CD8-positive, alpha-beta memory T cell (primary cell): ENCODE measurements around the gene ACSL1. TPM values are rescaled to one million over a fixed set of nuclear protein-coding genes. Genes with fewer than 3 reads are reported as not detected.

Experiments used
- CTCF ChIA-PET: fragments of 350-600 bp; sonication (Branson Sonifier 250); formaldehyde crosslinking; loops from one replicate; lab custom pipeline; 2021; ENCODE audit warnings: antibody characterized with exemption; lab: Charles Lee
- POLR2A ChIA-PET: fragments of 350-600 bp; sonication (Branson Sonifier 250); formaldehyde crosslinking; loops from one replicate; lab custom pipeline; 2021; ENCODE audit warnings: antibody characterized with exemption; lab: Charles Lee
- DNase-seq, 5 donors: peaks; one replicate each; pipeline versions ENCODE4 v3.0.0 to v3.0.0-alpha.2; 2020 to 2022; ENCODE audit warnings: mixed read lengths in 1 of 5
- H3K27ac ChIP-seq: one replicate; pipeline ENCODE4 v1.7.0; 2013; ENCODE audit warnings: low read depth, mild to moderate bottlenecking, low read length, moderate library complexity
- H3K27me3 ChIP-seq: 2 replicates; pipeline ENCODE4 v1.7.0; 2013; ENCODE audit warnings: low read length, mild to moderate bottlenecking; ENCODE audit not compliant: insufficient read depth, poor library complexity, severe bottlenecking
- H3K36me3 ChIP-seq: 2 replicates; pipeline ENCODE4 v1.7.0; 2013; ENCODE audit warnings: mild to moderate bottlenecking, low read length, moderate library complexity; ENCODE audit not compliant: insufficient read depth
- H3K4me1 ChIP-seq: 2 replicates; pipeline ENCODE4 v1.7.0; 2013; ENCODE audit warnings: mild to moderate bottlenecking, low read length, moderate library complexity; ENCODE audit not compliant: insufficient read depth
- H3K4me3 ChIP-seq: 2 replicates; pipeline ENCODE4 v1.7.0; 2013; ENCODE audit warnings: mild to moderate bottlenecking, low read length
- H3K9me3 ChIP-seq: 2 replicates; pipeline ENCODE4 v1.7.0; 2013; ENCODE audit warnings: mild to moderate bottlenecking, low read length
- H3K27ac Mint-ChIP-seq, 8 donors: one replicate each; pipeline ENCODE4 v1.8.0; 2020 to 2021; ENCODE audit warnings: mixed read lengths in 8 of 8, mild to moderate bottlenecking in 6 of 8, inconsistent platforms in 3 of 8, moderate library complexity in 3 of 8
- H3K27me3 Mint-ChIP-seq, 2 donors: one replicate each; pipeline ENCODE4 v1.8.0; 2020 to 2021; ENCODE audit warnings: mixed read lengths in 2 of 2, mild to moderate bottlenecking in 1 of 2, moderate library complexity in 1 of 2
- H3K36me3 Mint-ChIP-seq, 3 donors: one replicate each; pipeline ENCODE4 v1.8.0; 2020 to 2021; ENCODE audit warnings: mixed read lengths in 3 of 3, inconsistent platforms in 1 of 3, mild to moderate bottlenecking in 1 of 3
- H3K4me1 Mint-ChIP-seq, 3 donors: one replicate each; pipeline ENCODE4 v1.8.0; 2020 to 2021; ENCODE audit warnings: mixed read lengths in 3 of 3, inconsistent platforms in 1 of 3, mild to moderate bottlenecking in 1 of 3
- H3K4me3 Mint-ChIP-seq, 7 donors: one replicate each; pipeline ENCODE4 v1.8.0; 2020 to 2021; ENCODE audit warnings: mixed read lengths in 7 of 7, mild to moderate bottlenecking in 6 of 7, moderate library complexity in 4 of 7, inconsistent platforms in 2 of 7
- H3K9me3 Mint-ChIP-seq, 5 donors: one replicate each; pipeline ENCODE4 v1.8.0; 2020 to 2022; ENCODE audit warnings: mixed read lengths in 5 of 5, mild to moderate bottlenecking in 3 of 5, moderate library complexity in 2 of 5, inconsistent platforms in 1 of 5
- polyA plus RNA-seq: library from polyadenylated mRNA; unstranded; fragments of 300-500 nt; fragmentation: Illumina TruSeq; gene quantifications from one replicate; pipeline ENCODE4 v1.2.3, GENCODE V29; 2021
- total RNA-seq, 2 experiments: library from RNA; stranded (reverse); gene quantifications; one replicate each; pipeline ENCODE4 v1.2.3, GENCODE V29; 2021

Gene ACSL1
- total and polyA plus RNA-seq, 3 experiments from 2014 or later, result 7.5 to 25.4 (median 23.5) TPM

- ChIA-PET POLR2A (no interaction called here), CTCF (no interaction called here)
- Mint-ChIP-seq H3K9me3 (peaks cover 0 to 2% (median 0%) of the 10 kb centered on the region in 5 donors), H3K36me3 (peaks cover 2 to 42% (median 10%) of the 10 kb centered on the region in 3 donors), H3K27ac (no peak overlapping the region), H3K4me3 (no peak overlapping the region), H3K4me1 (peaks cover 4 to 15% (median 13%) of the 10 kb centered on the region in 3 donors), H3K27me3 (no peaks in the 10 kb centered on the region)
- DNase-seq, result no peak
- Histone ChIP-seq H3K27me3 (no peaks in the 10 kb centered on the region), H3K4me3 (no peak overlapping the region), H3K9me3 (no peaks in the 10 kb centered on the region), H3K27ac (no peak overlapping the region), H3K4me1 (no peaks in the 10 kb centered on the region), H3K36me3 (no peaks in the 10 kb centered on the region)
These were observed 23.7 kb downstream of the ACSL1 start for GRCh38 chr4:184801781-184802696.

- H3K9me3 Mint-ChIP-seq, result peaks cover 0 to 2% (median 0%) of the 10 kb centered on the region in 5 donors
- no peaks in the 10 kb centered on the region for H3K9me3 ChIP-seq
- no peak overlapping the region for H3K4me3 Mint-ChIP-seq
- ChIA-PET POLR2A (no interaction called here), CTCF (no interaction called here)
- H3K27ac ChIP-seq, result no peak overlapping the region
- peaks cover 5 to 8% (median 7%) of the 10 kb centered on the region in 3 donors for H3K4me1 Mint-ChIP-seq
- H3K4me3 ChIP-seq, result no peak overlapping the region
- peaks cover 5% of the 10 kb centered on the region for H3K4me1 ChIP-seq
- peaks cover 6 to 43% (median 10%) of the 10 kb centered on the region in 3 donors for H3K36me3 Mint-ChIP-seq
- no peaks in the 10 kb centered on the region for H3K27me3 Mint-ChIP-seq
- no peaks in the 10 kb centered on the region for H3K27me3 ChIP-seq
- no peak for DNase-seq
- no peaks in the 10 kb centered on the region for H3K36me3 ChIP-seq
- no peak overlapping the region for H3K27ac Mint-ChIP-seq
These were observed 27.3 kb downstream of the ACSL1 start for GRCh38 chr4:184798504-184798903.

DNA sequence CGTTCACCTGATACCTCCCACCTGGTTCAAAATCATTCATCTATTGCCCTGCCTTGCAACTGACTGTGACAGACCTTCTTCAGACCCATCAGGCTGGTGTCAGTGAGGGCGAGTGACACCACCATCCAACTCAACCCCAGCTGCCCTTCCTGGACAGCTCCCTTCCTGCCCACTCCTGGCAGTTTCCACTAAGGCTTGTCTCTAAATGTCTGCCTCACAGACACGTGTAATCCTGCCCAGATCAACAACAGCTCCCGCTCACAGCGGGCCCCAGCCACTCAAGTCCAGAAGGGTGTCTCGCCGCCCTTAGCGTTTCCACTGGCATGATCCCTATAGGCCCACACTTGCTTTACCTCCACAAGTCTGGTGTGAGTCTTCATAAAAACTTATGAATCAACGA is 28.9 kb downstream of the ACSL1 start:
- H3K27ac Mint-ChIP-seq, result no peak overlapping the region
- no peak overlapping the region for H3K4me3 Mint-ChIP-seq
- no peak for DNase-seq
- ChIA-PET CTCF (interaction anchor here (0.7 to 0.8 kb wide), 2 partner anchors 10 to 13 kb away, joined by 3 read pairs; no protein-coding TSS in a partner anchor), POLR2A (no interaction called here)
- H3K36me3 ChIP-seq, result no peaks in the 10 kb centered on the region
- H3K27me3 ChIP-seq, result no peaks in the 10 kb centered on the region
- H3K9me3 ChIP-seq, result no peaks in the 10 kb centered on the region
- H3K27me3 Mint-ChIP-seq, result no peaks in the 10 kb centered on the region
- H3K4me1 ChIP-seq, result peaks cover 15% of the 10 kb centered on the region
- no peak overlapping the region for H3K4me3 ChIP-seq
- peaks cover 0 to 2% (median 0%) of the 10 kb centered on the region in 5 donors for H3K9me3 Mint-ChIP-seq
- peaks cover 4 to 33% (median 6%) of the 10 kb centered on the region in 3 donors for H3K36me3 Mint-ChIP-seq
- peaks cover 13 to 20% (median 17%) of the 10 kb centered on the region in 3 donors for H3K4me1 Mint-ChIP-seq
- H3K27ac ChIP-seq, result no peak overlapping the region

- no peaks in the 10 kb centered on the region for H3K9me3 ChIP-seq
- no peak for DNase-seq
- H3K27me3 Mint-ChIP-seq, result peaks cover 0 to 1% of the 10 kb centered on the region in 2 donors
- no peaks in the 10 kb centered on the region for H3K27me3 ChIP-seq
- H3K4me1 Mint-ChIP-seq, result peaks cover 18 to 33% (median 20%) of the 10 kb centered on the region in 3 donors
- H3K9me3 Mint-ChIP-seq, result peaks cover 0 to 2% (median 0%) of the 10 kb centered on the region in 5 donors
- no peak overlapping the region for H3K4me3 ChIP-seq
- no peak overlapping the region for H3K27ac Mint-ChIP-seq
- ChIA-PET POLR2A (no interaction called here), CTCF (no interaction called here)
- H3K36me3 Mint-ChIP-seq, result peaks cover 4 to 25% (median 9%) of the 10 kb centered on the region in 3 donors
- H3K36me3 ChIP-seq, result no peaks in the 10 kb centered on the region
- H3K27ac ChIP-seq, result no peak overlapping the region
- peaks cover 15% of the 10 kb centered on the region for H3K4me1 ChIP-seq
- no peak overlapping the region for H3K4me3 Mint-ChIP-seq
These were observed 30.4 kb downstream of the ACSL1 start for GRCh38 chr4:184795214-184795844.

DNA sequence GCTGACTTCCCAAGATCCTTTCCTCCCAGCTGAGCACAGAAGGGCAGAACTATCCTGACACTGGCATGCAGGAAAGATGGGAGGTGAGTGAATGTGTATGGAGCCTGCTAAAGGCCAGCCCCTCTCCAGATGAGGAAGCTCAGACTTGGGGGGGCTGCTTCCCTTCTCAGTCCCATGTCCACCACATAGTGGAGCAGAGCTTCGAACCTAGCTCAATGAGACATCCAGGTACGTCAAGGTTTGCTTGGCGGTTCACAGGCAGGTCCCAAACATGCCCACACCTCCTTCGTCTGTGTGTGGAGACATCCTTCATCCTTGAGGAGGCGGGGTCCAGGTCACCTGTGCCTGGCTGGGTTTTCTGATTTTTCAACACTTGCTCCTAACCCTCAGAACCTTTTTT is 31.3 kb downstream of the ACSL1 start:
- ChIA-PET POLR2A (no interaction called here), CTCF (interaction anchor here (1.2 kb wide), 1 partner anchor 20 kb away, joined by 3 read pairs; no protein-coding TSS in a partner anchor)
- no peak overlapping the region for H3K4me3 ChIP-seq
- Mint-ChIP-seq H3K27me3 (peaks cover 0 to 1% of the 10 kb centered on the region in 2 donors), H3K36me3 (peaks cover 4 to 20% (median 10%) of the 10 kb centered on the region in 3 donors), H3K9me3 (no peaks in the 10 kb centered on the region), H3K27ac (no peak overlapping the region), H3K4me1 (peaks cover 18 to 35% (median 20%) of the 10 kb centered on the region in 3 donors), H3K4me3 (no peak overlapping the region)
- no peak for DNase-seq
- peaks cover 15% of the 10 kb centered on the region for H3K4me1 ChIP-seq
- H3K27me3 ChIP-seq, result no peaks in the 10 kb centered on the region
- H3K36me3 ChIP-seq, result no peaks in the 10 kb centered on the region
- H3K27ac ChIP-seq, result no peak overlapping the region
- no peaks in the 10 kb centered on the region for H3K9me3 ChIP-seq

DNA sequence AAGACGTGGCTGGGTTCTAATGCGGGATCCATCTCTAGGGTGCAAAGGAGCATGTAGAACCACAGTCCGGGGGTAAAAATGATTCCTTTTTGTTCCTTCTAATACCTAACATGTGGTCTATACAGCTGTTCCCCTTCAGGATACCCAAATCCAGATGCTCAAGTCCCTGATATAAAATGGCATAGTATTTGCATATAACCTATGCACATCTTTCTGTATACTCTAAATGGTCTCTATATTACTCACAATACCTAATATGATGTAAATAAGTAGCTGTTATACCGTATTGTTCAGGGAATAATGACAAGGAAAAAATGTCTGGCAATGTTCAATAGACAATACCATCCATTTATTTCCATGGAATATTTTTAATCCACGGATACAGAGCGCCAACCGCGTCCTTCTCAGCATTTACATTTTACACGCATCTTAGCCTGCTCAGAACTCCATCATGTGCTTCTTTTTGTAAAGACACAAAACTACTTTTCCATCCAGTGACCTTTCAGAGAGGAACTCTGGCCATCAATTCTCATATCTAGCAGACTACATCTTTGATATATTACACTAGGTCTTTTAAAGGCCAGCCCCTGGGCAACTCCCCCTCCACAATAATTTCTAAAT is 31.9 kb downstream of the ACSL1 start:
- peak overlapping the region in 1 of 8 donors; percentile 72 for H3K27ac Mint-ChIP-seq
- Histone ChIP-seq H3K4me1 (peaks cover 15% of the 10 kb centered on the region), H3K4me3 (no peak overlapping the region), H3K9me3 (no peaks in the 10 kb centered on the region), H3K27me3 (no peaks in the 10 kb centered on the region), H3K27ac (no peak overlapping the region), H3K36me3 (no peaks in the 10 kb centered on the region)
- no peak for DNase-seq
- no peak overlapping the region for H3K4me3 Mint-ChIP-seq
- H3K36me3 Mint-ChIP-seq, result peaks cover 4 to 23% (median 9%) of the 10 kb centered on the region in 3 donors
- POLR2A ChIA-PET, result no interaction called here
- peaks cover 18 to 35% (median 20%) of the 10 kb centered on the region in 3 donors for H3K4me1 Mint-ChIP-seq
- H3K9me3 Mint-ChIP-seq, result no peaks in the 10 kb centered on the region
- H3K27me3 Mint-ChIP-seq, result peaks cover 0 to 1% of the 10 kb centered on the region in 2 donors
- CTCF ChIA-PET, result interaction anchor here (1.1 to 1.2 kb wide), 2 partner anchors 11 to 21 kb away, joined by 3 read pairs; no protein-coding TSS in a partner anchor

DNA sequence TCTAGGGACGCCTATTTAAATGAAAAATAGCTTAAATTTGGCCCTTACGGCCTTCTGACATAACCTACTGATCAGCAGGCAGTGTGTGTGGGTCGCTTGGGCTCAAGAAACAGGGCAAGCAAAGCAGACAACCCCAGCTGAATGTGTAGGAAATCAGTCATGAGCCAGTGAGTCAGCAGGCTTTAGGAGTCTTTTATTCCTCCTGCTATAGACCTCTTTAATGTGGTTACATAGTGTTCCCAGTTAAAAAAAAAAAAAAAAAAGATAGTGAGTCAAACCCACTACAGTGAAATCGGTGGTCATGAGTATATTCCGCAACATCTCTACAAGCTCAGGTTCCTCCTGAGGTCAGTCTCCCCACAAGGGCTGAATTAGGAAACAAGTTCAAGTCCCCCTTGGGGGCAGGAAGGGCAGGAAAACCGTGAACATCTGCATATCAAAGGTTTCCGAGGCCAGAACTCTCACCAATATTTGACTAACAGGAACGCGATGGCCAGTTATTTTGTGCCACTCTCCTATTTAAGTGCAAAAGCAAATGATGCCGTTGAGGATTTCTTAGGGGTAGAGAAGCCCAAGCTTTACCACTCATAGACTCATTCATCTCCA is 32.7 kb downstream of the ACSL1 start:
- peaks cover 18 to 35% (median 20%) of the 10 kb centered on the region in 3 donors for H3K4me1 Mint-ChIP-seq
- Histone ChIP-seq H3K4me3 (no peak overlapping the region), H3K4me1 (peaks cover 15% of the 10 kb centered on the region), H3K27me3 (no peaks in the 10 kb centered on the region), H3K36me3 (no peaks in the 10 kb centered on the region), H3K9me3 (no peaks in the 10 kb centered on the region), H3K27ac (no peak overlapping the region)
- ChIA-PET POLR2A (no interaction called here), CTCF (interaction anchor here (1.1 to 1.2 kb wide), 2 partner anchors 10 to 22 kb away, joined by 3 read pairs; no protein-coding TSS in a partner anchor)
- peak overlapping the region in 1 of 7 donors; percentile 17 for H3K4me3 Mint-ChIP-seq
- H3K27ac Mint-ChIP-seq, result peak overlapping the region in 2 of 8 donors; percentile 16 to 72
- peaks cover 1 to 25% (median 9%) of the 10 kb centered on the region in 3 donors for H3K36me3 Mint-ChIP-seq
- peaks cover 0 to 1% of the 10 kb centered on the region in 2 donors for H3K27me3 Mint-ChIP-seq
- H3K9me3 Mint-ChIP-seq, result no peaks in the 10 kb centered on the region
- DNase-seq, result no peak
